RKO (cell line): Measurements from ENCODE around the gene TTF1.
"Not testable (repeated sequence)": the region's sequence is repeated elsewhere in the genome, so short reads cannot be mapped to it uniquely, and the experiment has no call there.

Experiments
- DNase-seq: peaks from one replicate; pipeline ENCODE4 v3.0.0-alpha.2; 2016; ENCODE audit warnings: low spot score

The TTF1 gene

GRCh38 chr9:132413926-132414325, 7.3 kb upstream of the TTF1 start:
- DNase-seq = no peak

- DNase-seq = peak; percentile 36
Measured at GRCh38 chr9:132412089-132412488, 5.4 kb upstream of the TTF1 start.

DNA sequence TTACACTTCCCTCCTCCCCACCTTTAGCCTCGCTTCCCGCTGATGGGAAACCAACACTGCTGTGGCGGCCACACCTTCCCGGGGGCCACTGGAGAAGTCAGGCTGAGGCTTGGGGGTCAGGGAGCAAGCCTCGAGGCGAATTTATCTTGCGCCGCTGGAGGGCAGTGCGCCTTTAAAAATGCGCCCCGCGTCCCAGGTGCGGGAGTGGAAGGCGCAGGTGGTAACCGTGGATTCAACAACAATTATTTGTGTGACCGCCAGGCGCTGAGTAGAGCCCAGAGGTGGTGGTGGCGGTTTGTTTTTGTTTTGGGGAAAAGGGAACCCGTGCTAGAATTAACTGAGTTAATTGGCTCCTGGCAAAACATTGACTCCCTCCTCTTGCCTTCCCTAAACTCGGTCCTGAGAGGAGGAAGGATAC, 4.5 kb upstream of the TTF1 start:
- DNase-seq = peak; percentile 30

- no peak for DNase-seq
Measured at GRCh38 chr9:132410642-132411041, 4.0 kb upstream of the TTF1 start.

DNA sequence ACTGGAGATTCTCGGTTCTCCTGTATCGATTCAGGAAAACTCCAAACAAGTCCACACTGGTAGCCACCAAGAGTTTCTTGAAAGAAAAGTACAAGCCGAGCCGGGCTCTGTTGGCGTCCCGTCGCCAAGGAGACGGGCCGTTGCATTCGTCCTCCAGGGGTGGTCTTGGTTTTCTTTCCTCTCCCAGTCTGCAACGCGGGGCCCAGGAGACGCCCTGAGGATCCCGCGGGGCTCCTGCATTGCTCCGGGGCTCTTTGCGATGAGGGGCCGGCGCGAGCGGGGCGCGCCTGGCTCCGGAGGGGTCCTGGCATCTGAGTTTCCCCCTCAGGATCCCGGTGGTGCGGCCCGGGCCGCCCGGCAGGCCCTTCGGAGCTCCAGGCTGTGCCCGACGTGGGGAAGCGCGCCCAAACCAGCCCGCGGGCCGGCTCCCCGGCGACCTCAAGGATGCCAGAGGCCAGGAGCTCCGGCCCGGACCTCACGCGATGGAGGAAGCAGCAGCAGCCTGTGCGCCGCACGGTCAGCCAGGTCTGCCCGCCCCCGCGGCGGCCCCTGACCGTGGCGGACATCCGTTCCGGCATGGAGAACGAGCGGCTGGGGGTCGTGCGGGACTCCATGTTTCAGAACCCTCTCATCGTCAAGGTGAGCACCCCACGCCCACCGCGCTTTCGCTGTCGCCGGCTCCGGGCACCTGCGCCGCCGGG, 3.3 kb upstream of the TTF1 start, which contains the start of gene CFAP77:
Gene CFAP77, plus strand, starts transcription at position 384 of the 701 bp plus-strand sequence. Its CDS starts 61 bp downstream, at position 445.
- DNase-seq = no peak

GRCh38 chr9:132408521-132408920, 1.9 kb upstream of the TTF1 start:
- no peak for DNase-seq

- no peak for DNase-seq
Measured at GRCh38 chr9:132407196-132407595, 556 bp upstream of the TTF1 start.

DNA sequence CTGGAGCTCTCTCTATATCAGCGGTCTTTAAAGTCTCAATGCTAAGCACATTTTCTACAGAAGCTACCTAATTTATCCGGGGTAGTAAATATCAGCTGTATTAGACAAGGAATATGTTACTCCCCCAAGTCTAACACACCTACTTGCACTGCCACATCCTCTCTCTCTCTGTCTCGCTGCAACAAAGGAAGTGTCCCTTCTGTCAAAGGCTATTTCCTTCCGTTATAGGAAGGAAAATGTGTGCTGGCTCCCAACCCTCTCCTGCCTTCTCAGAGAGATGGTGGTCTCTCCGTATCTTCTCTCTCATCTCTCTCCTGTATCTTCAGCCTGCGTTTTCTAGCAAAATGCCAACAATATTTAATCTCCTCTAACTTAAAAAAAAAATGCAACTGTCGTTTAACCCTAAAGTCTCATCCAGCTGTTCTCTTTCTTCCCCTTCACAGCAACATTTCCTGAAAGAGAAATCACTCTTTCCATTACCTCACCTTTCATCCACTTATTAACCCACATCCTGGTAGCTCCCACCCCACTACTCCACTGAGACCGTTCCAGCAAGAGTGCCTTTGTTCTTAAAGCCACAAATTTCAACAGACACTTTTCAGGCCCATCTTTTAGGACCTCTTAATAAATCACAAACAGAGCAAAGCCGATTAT, 2.3 kb downstream of the TTF1 start:
- DNase-seq = no peak

- DNase-seq = no peak
Measured at GRCh38 chr9:132401824-132402223, 4.8 kb downstream of the TTF1 start.

DNA sequence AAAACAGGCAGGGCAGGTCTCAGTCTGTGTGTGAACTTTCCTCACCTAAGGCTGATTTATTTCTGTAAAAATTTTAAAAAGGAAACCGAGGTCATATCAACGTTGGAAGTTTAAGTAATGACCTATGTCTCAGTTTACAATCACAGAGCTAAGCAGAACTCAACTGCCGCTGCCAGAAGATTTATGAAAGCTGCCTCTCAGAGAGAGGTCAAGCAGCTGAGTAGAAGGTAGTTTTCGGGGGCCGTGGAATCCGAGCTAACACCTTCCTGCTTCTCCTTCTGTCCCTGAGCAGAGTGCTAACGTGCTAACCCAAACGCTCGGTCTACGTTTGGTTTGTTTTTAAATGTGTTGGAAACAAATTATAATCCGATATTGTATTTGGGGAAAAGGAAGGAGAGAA, 11.1 kb downstream of the TTF1 start:
- DNase-seq = no peak

DNA sequence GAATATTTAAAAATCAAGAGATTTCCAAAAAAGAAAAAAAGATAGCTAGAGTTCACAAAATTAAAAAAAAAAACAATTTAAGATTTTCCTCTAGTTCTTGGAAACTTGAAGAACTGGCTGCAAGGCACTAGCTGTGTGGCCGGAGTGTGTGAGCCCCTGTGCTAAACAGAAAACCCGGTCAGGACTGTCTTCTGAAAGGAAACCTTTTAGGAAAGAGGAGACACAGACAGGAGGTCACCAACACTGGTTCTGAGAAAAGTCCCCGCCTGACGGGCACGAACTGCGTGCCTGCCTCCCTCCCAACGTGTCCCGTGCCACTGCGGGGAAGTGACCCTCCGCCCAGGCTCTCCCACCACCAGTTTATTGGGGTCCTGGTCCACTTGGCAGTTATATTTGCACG, 15.2 kb downstream of the TTF1 start:
- DNase-seq = no peak

- DNase-seq = no peak
Measured at GRCh38 chr9:132390966-132391365, 15.7 kb downstream of the TTF1 start.

- DNase-seq = no peak
Measured at GRCh38 chr9:132387133-132387532, 19.5 kb downstream of the TTF1 start.

- DNase-seq = no peak
Measured at GRCh38 chr9:132384376-132384775, 22.3 kb downstream of the TTF1 start.

DNA sequence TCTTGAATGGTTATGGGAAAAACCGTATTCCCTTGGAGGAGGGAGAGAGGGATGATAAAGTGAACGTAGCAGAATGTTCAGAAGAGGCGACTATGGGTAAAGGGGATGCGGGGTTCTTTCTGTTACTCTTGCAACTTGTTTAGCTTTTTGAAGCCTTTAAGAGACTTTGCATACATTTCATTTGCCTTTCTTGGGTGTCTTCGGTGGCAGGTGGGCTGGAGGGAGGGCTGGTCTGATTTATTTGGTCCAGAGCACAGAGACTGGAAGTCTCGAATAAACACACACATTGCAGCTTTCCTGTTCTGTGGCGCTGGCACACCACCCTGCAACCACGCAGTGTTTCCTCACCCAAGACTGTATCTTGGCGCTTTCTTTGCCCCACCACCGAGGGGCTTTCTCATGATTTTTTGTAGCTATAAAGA, 23.2 kb downstream of the TTF1 start:
- no peak for DNase-seq

- DNase-seq = no peak
Measured at GRCh38 chr9:132381966-132382541, 24.6 kb downstream of the TTF1 start.

- not testable (repeated sequence) for DNase-seq
Measured at GRCh38 chr9:132378416-132378815, 28.2 kb downstream of the TTF1 start.

DNA sequence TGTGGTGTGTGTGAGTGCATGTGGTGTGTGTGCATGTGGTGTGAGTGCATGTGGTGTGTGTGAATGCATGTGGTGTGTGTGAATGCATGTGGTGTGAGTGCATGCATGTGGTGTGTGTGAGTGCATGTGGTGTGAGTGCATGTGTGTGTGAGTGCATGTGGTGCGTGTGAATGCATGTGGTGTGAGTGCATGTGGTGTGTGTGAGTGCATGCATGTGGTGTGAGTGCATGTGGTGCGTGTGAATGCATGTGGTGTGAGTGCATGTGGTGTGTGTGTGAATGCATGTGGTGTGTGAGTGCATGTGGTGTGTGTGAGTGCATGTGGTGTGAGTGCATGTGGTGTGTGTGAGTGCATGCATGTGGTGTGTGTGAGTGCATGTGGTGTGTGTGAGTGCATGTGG, 28.9 kb downstream of the TTF1 start:
- DNase-seq = not testable (repeated sequence)

GRCh38 chr9:132372177-132373095, 34.2 kb downstream of the TTF1 start:
- peak; percentile 32 for DNase-seq

- DNase-seq = no peak
Measured at GRCh38 chr9:132370592-132370991, 36.0 kb downstream of the TTF1 start.

- DNase-seq = no peak
Measured at GRCh38 chr9:132369421-132369820, 37.2 kb downstream of the TTF1 start.

DNA sequence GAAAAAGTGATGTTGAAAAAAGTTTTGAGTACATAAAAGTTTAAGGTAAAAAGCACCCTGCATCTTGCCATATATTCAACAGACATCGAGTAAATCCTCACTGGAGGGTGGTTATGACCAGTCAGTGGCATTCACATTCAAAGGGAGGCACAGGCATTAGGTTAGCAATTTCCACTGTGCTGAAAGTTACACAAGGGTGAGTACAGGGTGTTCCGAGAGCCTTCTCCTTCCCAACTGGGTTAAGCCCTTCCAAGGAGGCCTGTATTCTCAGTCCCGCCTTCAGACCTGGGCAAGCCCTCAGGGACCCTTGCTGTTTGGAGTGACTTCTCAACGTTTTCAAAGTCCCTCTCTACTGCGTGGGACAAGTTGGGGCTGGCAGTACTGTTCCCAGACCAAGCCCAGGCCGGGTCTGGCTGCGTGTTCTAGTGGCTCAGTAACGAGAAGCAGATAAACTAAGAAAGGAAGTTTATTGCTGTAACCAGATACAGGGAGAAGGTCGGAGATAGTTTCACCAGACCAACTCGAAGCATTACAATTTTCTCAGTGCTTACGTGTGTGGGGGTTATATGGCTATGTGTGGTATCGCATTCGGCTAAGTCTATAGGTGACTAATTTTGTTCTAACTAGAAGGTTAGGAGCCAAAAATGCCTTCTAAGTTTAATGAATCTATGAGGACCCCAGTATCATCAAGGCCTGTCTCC, 38.9 kb downstream of the TTF1 start:
- DNase-seq = no peak
